WTC11 (cell line): ENCODE results near the gene ZCWPW1. TPM values are rescaled to one million over a fixed set of nuclear protein-coding genes. Genes with fewer than 3 reads are reported as not detected.

Source experiments
- ATF2 ChIP-seq: sonication (generic); formaldehyde crosslinking; IDR thresholded peaks from 2 replicates; pipeline ENCODE4 v1.8.1; 2022; ENCODE audit warnings: low read depth, missing genetic modification reagents, borderline replicate concordance
- CBFB ChIP-seq: sonication (generic); formaldehyde crosslinking; IDR thresholded peaks from 2 replicates; pipeline ENCODE4 v1.8.1; 2022; ENCODE audit warnings: mild to moderate bottlenecking, low read depth, missing genetic modification reagents
- CREB1 ChIP-seq: sonication (generic); formaldehyde crosslinking; IDR thresholded peaks from 2 replicates; pipeline ENCODE4 v1.8.0; 2023; ENCODE audit warnings: mild to moderate bottlenecking, missing genetic modification reagents
- E2F1 ChIP-seq: sonication (generic); formaldehyde crosslinking; IDR thresholded peaks from 2 replicates; pipeline ENCODE4 v1.8.0; 2022; ENCODE audit warnings: mild to moderate bottlenecking, missing genetic modification reagents
- EMX1 ChIP-seq: fragments of 250-450 bp; sonication (Bioruptor Pico); IDR thresholded peaks from 2 replicates; pipeline ENCODE4 v1.8.0; 2021; ENCODE audit warnings: mild to moderate bottlenecking
- HMGXB4 ChIP-seq: sonication (generic); formaldehyde crosslinking; IDR thresholded peaks from 2 replicates; pipeline ENCODE4 v1.8.1; 2023; ENCODE audit warnings: mild to moderate bottlenecking, moderate library complexity, missing genetic modification reagents
- JAZF1 ChIP-seq: fragments of 250-450 bp; sonication (Bioruptor Pico); IDR thresholded peaks from 2 replicates; pipeline ENCODE4 v1.9.0; 2021; ENCODE audit warnings: moderate library complexity, mild to moderate bottlenecking, inconsistent platforms
- NFYB ChIP-seq: sonication (generic); formaldehyde crosslinking; conservative IDR thresholded peaks from 2 replicates; pipeline ENCODE4 v1.8.0; 2022; ENCODE audit warnings: low read depth, missing genetic modification reagents
- NR1H2 ChIP-seq: sonication (generic); formaldehyde crosslinking; IDR thresholded peaks from 2 replicates; pipeline ENCODE4 v1.9.0; 2021; ENCODE audit warnings: mild to moderate bottlenecking, moderate library complexity, missing genetic modification reagents
- NR3C1 ChIP-seq: sonication (generic); formaldehyde crosslinking; conservative IDR thresholded peaks from 2 replicates; pipeline ENCODE4 v1.8.1; 2023; ENCODE audit warnings: low read depth, mild to moderate bottlenecking, missing genetic modification reagents
- PRDM15 ChIP-seq: sonication (generic); formaldehyde crosslinking; IDR thresholded peaks from 2 replicates; pipeline ENCODE4 v1.8.0; 2022; ENCODE audit warnings: missing genetic modification reagents
- SOX15 ChIP-seq: fragments of 250-450 bp; sonication (Bioruptor Pico); IDR thresholded peaks from 2 replicates; pipeline ENCODE4 v1.9.0; 2021; ENCODE audit warnings: mild to moderate bottlenecking
- TEAD4 ChIP-seq: sonication (generic); formaldehyde crosslinking; IDR thresholded peaks from 2 replicates; pipeline ENCODE4 v1.8.0; 2022; ENCODE audit warnings: mild to moderate bottlenecking, missing genetic modification reagents
- TP53 ChIP-seq: sonication (generic); formaldehyde crosslinking; IDR thresholded peaks from 2 replicates; pipeline ENCODE4 v1.8.1; 2023; ENCODE audit warnings: mild to moderate bottlenecking, missing genetic modification reagents
- ZNF263 ChIP-seq: sonication (generic); formaldehyde crosslinking; IDR thresholded peaks from 2 replicates; pipeline ENCODE4 v1.8.1; 2022; ENCODE audit warnings: low read depth, mild to moderate bottlenecking, moderate library complexity, missing genetic modification reagents
- ZNF317 ChIP-seq: sonication (generic); formaldehyde crosslinking; IDR thresholded peaks from 2 replicates; pipeline ENCODE4 v1.8.1; 2023; ENCODE audit warnings: low read depth, mild to moderate bottlenecking, moderate library complexity, missing genetic modification reagents, borderline replicate concordance
- ZNF425 ChIP-seq: fragments of 250-450 bp; sonication (Bioruptor Pico); conservative IDR thresholded peaks from 2 replicates; pipeline ENCODE4 v1.9.0; 2021; ENCODE audit warnings: mild to moderate bottlenecking
- ZNF671 ChIP-seq: fragments of 250-450 bp; sonication (Bioruptor Pico); IDR thresholded peaks from 2 replicates; pipeline ENCODE4 v1.8.0; 2021; ENCODE audit warnings: mild to moderate bottlenecking
- total RNA-seq: library from RNA; stranded (reverse); gene quantifications from 3 replicates; pipeline ENCODE4 v1.2.3, GENCODE V29; 2021
- TF ChIP-seq, protein P1 (sequence below): sonication (generic); formaldehyde crosslinking; IDR thresholded peaks from 2 replicates; pipeline ENCODE4 v1.8.0; 2023; ENCODE audit warnings: missing genetic modification reagents
- TF ChIP-seq, protein P2 (sequence below): fragments of 250-450 bp; sonication (Bioruptor Pico); IDR thresholded peaks from 2 replicates; pipeline ENCODE4 v1.8.0; 2021; ENCODE audit warnings: mild to moderate bottlenecking
- TF ChIP-seq, protein P3 (sequence below): sonication (generic); formaldehyde crosslinking; conservative IDR thresholded peaks from 2 replicates; pipeline ENCODE4 v1.8.1; 2022; ENCODE audit warnings: mild to moderate bottlenecking, missing genetic modification reagents
- TF ChIP-seq, protein P4 (sequence below): sonication (generic); formaldehyde crosslinking; conservative IDR thresholded peaks from 2 replicates; pipeline ENCODE4 v1.8.1; 2023; ENCODE audit warnings: mild to moderate bottlenecking, low read depth, missing genetic modification reagents, moderate library complexity

Gene ZCWPW1
- total RNA-seq, 1 experiment from 2014 or later = 1.4 TPM

DNA sequence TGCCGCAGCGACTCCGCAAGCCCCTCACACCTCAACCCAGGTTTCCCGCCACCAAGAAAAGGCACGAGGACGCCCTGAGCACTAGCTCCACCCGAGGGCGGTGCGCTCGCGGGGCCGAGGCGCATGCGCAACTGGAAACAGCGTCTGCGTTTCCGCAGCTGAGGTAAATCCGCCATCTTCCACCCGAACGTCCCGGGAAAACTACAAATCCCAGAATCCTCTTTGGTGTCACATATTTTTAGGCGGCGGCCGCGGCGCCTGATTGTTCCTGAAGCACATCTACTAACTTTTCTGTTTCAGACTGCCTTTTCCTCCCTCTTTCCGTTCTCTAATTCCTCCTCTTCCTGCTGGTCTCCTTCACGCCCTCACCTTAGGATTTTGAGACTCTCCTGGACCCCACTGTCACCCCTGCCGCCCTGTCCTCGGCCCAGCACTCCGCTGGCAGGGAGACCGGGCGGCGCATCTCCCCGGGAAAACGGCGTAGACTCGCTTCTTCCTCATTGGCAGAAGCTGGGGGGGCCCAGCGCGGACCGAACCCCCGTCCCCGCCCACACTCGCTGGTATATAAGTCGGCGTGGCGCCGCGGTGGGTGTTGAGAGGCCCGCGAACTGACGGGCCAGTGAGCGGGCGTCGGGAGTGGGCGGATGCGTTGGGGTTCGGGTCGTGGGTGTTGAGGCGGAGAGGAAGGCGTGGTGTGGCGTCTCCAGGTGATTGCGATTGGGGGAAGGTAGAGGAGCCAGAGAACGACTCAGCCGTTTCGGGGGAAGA lies at the start of gene ZCWPW1 (continued):
- peak; percentile 71 for TF ChIP-seq PRDM15 (CRISPR knock-in tag)
- TF ChIP-seq HMGXB4 = 0 out of 2 replicates have a peak, but pooled peaks have one; percentile 56
- TF ChIP-seq, protein P1, sequence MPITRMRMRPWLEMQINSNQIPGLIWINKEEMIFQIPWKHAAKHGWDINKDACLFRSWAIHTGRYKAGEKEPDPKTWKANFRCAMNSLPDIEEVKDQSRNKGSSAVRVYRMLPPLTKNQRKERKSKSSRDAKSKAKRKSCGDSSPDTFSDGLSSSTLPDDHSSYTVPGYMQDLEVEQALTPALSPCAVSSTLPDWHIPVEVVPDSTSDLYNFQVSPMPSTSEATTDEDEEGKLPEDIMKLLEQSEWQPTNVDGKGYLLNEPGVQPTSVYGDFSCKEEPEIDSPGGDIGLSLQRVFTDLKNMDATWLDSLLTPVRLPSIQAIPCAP = peak; percentile 98
- peak; percentile 95 for TF ChIP-seq TP53 (CRISPR knock-in tag)
- peak; percentile 95 for TF ChIP-seq TEAD4 (CRISPR knock-in tag)
- TF ChIP-seq ZNF425 (CRISPR knock-in tag) = no peak; the same call in 1 of the 2 replicates
- TF ChIP-seq EMX1 (CRISPR knock-in tag) = peak; percentile 65; the same call in 1 of the 2 replicates
- TF ChIP-seq NFYB (CRISPR knock-in tag) = peak; percentile 45; the same call in 1 of the 2 replicates
- TF ChIP-seq, protein P2, sequence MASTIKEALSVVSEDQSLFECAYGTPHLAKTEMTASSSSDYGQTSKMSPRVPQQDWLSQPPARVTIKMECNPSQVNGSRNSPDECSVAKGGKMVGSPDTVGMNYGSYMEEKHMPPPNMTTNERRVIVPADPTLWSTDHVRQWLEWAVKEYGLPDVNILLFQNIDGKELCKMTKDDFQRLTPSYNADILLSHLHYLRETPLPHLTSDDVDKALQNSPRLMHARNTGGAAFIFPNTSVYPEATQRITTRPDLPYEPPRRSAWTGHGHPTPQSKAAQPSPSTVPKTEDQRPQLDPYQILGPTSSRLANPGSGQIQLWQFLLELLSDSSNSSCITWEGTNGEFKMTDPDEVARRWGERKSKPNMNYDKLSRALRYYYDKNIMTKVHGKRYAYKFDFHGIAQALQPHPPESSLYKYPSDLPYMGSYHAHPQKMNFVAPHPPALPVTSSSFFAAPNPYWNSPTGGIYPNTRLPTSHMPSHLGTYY (CRISPR knock-in tag) = peak; percentile 80; the same call in 1 of the 2 replicates
- TF ChIP-seq ZNF317 (CRISPR knock-in tag) = peak; percentile 80
- peak; percentile 81; the same call in 1 of the 2 replicates for TF ChIP-seq JAZF1 (CRISPR knock-in tag)
- peak; percentile 68; the same call in 1 of the 2 replicates for TF ChIP-seq ZNF671
- TF ChIP-seq CBFB = no peak
- TF ChIP-seq ATF2 = no peak
- TF ChIP-seq E2F1 (CRISPR knock-in tag) = peak; percentile 98
- TF ChIP-seq, protein P3, sequence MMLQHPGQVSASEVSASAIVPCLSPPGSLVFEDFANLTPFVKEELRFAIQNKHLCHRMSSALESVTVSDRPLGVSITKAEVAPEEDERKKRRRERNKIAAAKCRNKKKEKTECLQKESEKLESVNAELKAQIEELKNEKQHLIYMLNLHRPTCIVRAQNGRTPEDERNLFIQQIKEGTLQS (CRISPR knock-in tag) = peak; percentile 59; the same call in 1 of the 2 replicates
- TF ChIP-seq NR3C1 (CRISPR knock-in tag) = no peak; the same call in 1 of the 2 replicates
- TF ChIP-seq ZNF263 = peak; percentile 72
- TF ChIP-seq SOX15 = peak; percentile 72; the same call in 1 of the 2 replicates
- TF ChIP-seq NR1H2 = peak; percentile 88
- TF ChIP-seq, protein P4, sequence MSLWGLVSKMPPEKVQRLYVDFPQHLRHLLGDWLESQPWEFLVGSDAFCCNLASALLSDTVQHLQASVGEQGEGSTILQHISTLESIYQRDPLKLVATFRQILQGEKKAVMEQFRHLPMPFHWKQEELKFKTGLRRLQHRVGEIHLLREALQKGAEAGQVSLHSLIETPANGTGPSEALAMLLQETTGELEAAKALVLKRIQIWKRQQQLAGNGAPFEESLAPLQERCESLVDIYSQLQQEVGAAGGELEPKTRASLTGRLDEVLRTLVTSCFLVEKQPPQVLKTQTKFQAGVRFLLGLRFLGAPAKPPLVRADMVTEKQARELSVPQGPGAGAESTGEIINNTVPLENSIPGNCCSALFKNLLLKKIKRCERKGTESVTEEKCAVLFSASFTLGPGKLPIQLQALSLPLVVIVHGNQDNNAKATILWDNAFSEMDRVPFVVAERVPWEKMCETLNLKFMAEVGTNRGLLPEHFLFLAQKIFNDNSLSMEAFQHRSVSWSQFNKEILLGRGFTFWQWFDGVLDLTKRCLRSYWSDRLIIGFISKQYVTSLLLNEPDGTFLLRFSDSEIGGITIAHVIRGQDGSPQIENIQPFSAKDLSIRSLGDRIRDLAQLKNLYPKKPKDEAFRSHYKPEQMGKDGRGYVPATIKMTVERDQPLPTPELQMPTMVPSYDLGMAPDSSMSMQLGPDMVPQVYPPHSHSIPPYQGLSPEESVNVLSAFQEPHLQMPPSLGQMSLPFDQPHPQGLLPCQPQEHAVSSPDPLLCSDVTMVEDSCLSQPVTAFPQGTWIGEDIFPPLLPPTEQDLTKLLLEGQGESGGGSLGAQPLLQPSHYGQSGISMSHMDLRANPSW (CRISPR knock-in tag) = no peak
- TF ChIP-seq CREB1 (CRISPR knock-in tag) = peak; percentile 99
